ENCODE measurements around the gene DNAH2.

- TF ChIP-seq CTCF (IDR thresholded peaks at IDR 0.05) = no peak
- TF ChIP-seq POLR2A (IDR thresholded peaks at IDR 0.05) = no peak
- TF ChIP-seq POLR2AphosphoS5 (IDR thresholded peaks at IDR 0.05) = no peak
Measured at GRCh38 chr17:7715936-7716886, 1.3 kb upstream of the DNAH2 start.

Data from breast epithelium (tissue), 3 donors.